ENCODE measurements around the gene TMEM266.
A peak's percentile ranks its signal among the peaks of the same experiment; 100 is the strongest.
"Not testable (repeated sequence)": the region's sequence is repeated elsewhere in the genome, so short reads cannot be mapped to it uniquely, and the experiment has no call there.

TMEM266 gene, protein sequence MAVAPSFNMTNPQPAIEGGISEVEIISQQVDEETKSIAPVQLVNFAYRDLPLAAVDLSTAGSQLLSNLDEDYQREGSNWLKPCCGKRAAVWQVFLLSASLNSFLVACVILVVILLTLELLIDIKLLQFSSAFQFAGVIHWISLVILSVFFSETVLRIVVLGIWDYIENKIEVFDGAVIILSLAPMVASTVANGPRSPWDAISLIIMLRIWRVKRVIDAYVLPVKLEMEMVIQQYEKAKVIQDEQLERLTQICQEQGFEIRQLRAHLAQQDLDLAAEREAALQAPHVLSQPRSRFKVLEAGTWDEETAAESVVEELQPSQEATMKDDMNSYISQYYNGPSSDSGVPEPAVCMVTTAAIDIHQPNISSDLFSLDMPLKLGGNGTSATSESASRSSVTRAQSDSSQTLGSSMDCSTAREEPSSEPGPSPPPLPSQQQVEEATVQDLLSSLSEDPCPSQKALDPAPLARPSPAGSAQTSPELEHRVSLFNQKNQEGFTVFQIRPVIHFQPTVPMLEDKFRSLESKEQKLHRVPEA

DNA sequence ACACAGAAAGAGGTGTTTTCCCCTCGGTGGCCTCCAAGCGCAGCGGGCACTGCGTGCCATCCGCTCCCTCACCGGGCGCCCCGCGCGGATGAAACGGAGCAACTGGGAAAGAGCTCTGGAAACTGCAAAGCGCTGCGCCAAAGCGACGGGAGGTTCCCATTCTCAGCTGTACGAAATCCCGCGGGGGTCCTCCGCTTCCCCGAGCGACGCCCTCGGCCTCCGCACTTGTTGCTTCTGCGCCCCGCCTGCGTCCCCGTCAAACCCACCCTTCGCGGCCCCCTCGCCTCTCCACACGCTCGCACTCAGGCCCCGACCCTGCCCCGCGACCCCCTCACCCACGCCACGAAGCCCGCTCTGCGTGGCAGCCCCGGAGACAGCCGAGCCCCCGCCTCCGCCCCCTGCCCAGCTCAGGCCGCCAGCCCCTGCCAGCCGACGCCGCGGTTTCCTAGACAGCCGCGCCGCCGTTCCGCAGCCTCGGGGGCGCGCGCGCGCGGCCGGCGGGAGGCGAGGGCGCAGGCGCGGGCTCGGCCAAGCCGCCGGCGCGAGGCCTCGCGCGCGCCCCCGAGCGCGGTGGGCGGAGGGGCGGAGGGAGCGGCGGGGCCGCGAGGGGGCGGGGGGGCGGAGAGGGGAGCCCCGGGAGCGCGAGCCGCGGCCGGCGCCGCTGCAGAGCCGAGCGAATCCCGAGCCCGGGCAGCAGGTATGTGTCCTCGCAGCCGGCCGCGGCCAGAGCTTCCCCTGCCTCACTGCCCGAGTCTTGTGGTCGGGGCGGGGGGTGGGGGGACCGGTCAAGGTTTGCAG, at the start of gene TMEM266:
Gene TMEM266, plus strand, starts transcription at position 666 of the 798 bp plus-strand sequence. CDS start 74,279 bp downstream, outside the sequence.
- peak in 1 of 2 donors; percentile 4 for DNase-seq (ENCODE audit: low read depth in 2 of 2)

- DNase-seq (ENCODE audit: low read depth in 2 of 2), result no peak
Measured at GRCh38 chr15:76010613-76011012, 49.2 kb upstream of the TMEM266 start.

- no peak for DNase-seq (ENCODE audit: low read depth in 2 of 2)
Measured at GRCh38 chr15:76011627-76012551, 47.9 kb upstream of the TMEM266 start, which contains the start of gene NRG4. TSS of gene NRG4 (minus strand) at chr15:76012424. CDS start at chr15:76011230, 1,194 bp downstream.

GRCh38 chr15:76013470-76013869, 46.3 kb upstream of the TMEM266 start:
- DNase-seq (ENCODE audit: low read depth in 2 of 2), result not testable (repeated sequence)

- DNase-seq (ENCODE audit: low read depth in 2 of 2), result no peak
Measured at GRCh38 chr15:76024021-76024768, 35.6 kb upstream of the TMEM266 start.

- no peak for DNase-seq (ENCODE audit: low read depth in 2 of 2)
Measured at GRCh38 chr15:76032046-76032445, 27.7 kb upstream of the TMEM266 start.

GRCh38 chr15:76033438-76033837, 26.3 kb upstream of the TMEM266 start:
- DNase-seq (ENCODE audit: low read depth in 2 of 2), result no peak

- no peak for DNase-seq (ENCODE audit: low read depth in 2 of 2)
Measured at GRCh38 chr15:76034111-76034510, 25.7 kb upstream of the TMEM266 start.

DNA sequence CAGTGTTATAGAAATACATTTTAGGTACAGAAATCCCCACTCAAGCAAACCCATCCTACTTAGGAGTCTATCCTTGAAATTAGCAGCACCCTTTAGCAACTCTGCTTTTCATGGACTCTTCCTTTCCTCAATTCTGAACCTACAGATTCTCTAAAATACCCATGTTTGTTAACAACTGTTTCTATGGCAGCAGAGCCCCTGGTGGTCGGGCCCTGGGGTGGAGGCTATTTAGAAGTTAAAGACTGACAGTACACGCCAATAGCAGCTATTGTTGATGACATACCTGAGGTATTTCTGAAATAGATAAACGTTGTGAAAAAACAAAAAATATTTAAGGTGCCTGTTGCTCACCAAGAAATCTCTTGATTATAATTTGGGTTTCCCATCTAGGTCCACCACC, 24.2 kb upstream of the TMEM266 start:
- no peak for DNase-seq (ENCODE audit: low read depth in 2 of 2)

DNA sequence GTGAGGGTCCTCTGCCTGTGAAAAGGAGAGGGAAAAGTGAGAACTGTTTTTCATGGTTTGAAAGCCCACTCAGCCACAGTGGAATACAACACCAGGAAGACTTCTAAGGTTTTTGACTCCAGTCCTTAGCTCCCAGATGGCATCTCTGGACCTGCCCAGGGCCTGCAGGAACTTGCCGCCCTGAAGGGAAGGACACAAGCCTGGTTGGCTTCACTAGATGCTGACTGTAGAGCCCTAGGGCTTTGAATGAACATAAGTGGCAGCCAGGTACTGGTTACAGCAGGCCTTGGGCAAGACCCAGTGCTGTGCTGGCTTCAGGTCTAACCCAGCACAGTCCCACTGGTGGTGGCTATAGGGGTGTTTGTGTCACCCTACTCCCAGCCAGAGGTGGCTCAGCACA, 21.3 kb upstream of the TMEM266 start:
- DNase-seq (ENCODE audit: low read depth in 2 of 2), result no peak

GRCh38 chr15:76054201-76054600, 5.6 kb upstream of the TMEM266 start:
- not testable (repeated sequence) for DNase-seq (ENCODE audit: low read depth in 2 of 2)

DNA sequence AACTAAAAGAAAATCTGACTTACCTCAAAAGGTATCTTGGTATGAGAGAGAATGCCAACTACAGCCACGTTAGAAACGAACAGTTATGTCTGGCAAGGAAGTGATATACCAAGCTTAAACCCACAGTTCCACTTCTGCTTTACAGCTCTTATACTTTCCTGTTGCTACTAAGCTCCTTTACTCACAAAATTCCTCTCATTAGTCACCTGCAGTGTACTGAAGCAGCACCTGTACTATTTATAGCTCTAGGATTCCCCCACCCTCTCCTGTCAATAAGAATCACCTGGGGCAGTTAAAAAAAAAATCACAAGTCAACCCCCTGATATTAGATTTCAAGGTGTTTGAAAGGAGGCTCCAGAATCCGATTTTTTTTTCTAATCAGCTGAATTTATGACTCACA, 2.9 kb upstream of the TMEM266 start:
- no peak for DNase-seq (ENCODE audit: low read depth in 2 of 2)

- DNase-seq (ENCODE audit: low read depth in 2 of 2), result peak; percentile 15 to 28
Measured at GRCh38 chr15:76057332-76058000, 2.3 kb upstream of the TMEM266 start.

GRCh38 chr15:76058714-76059319, 968 bp upstream of the TMEM266 start:
- DNase-seq (ENCODE audit: low read depth in 2 of 2), result peak; percentile 3 to 12

- DNase-seq (ENCODE audit: low read depth in 2 of 2), result peak; percentile 2 to 16
Measured at GRCh38 chr15:76060118-76060989, 569 bp downstream of the TMEM266 start.

DNA sequence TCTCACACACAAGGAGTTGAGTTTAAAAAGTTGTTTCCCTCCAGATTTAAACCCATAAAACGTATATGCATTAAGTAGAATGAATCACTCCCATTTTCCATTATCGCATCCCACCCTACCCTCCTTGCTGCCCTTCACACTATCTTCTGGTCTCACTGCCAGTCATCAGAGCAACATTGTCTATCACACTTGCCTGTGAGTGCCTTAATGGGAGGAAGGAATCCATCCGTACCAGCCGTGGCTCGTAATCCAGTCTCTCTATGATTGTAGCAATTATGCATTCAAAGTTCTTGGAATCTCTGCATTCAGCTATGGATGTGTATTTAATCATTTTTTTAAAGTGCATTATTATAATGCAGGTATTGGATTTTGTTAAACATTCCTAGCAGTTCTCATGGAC, 1.9 kb downstream of the TMEM266 start:
- DNase-seq (ENCODE audit: low read depth in 2 of 2), result no peak

GRCh38 chr15:76062286-76062685, 2.5 kb downstream of the TMEM266 start:
- no peak for DNase-seq (ENCODE audit: low read depth in 2 of 2)

DNA sequence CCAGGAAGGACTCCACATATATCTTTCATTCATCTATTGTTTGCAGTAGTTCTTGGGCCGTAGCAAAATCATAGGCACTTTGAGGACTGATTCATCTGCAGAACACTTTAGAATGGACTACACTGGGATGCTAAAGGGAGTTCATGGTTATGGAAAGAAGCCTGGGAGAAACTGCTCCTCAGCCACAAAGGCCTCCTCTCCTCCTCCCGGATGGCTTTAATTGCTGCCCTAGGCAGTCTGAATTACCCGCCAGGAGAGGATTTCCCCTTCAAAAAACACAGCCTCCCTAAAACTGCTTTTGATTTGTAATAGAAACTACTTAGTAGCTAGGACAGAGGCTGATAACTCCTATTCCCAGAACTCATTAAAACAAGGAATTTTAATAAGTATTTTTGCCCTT, 4.6 kb downstream of the TMEM266 start:
- DNase-seq (ENCODE audit: low read depth in 2 of 2), result no peak

DNA sequence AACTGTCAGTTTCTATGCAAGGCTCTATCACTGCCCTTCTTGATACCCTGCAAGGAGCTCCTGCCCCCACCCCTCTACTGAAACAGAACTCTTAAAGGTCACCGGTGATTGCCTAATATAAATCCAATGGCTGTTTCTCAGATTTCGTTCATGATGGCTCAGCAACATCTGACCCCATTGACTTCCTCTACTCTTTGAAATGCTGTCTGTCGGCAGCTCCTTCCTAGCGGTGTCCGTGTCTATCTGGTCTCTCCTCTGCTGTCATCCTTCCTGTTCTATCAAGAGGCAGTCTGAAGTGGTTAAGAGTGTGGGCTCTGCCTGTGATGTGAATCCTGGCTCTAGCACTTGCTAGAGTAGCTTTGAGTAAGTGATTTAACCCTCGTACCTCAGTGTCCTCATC, 5.5 kb downstream of the TMEM266 start:
- DNase-seq (ENCODE audit: low read depth in 2 of 2), result no peak

Measured in stimulated activated CD4-positive, alpha-beta T cell treated with anti-CD3 and anti-CD28 coated beads, Interleukin-4, amount 100 ng/mL, for 48 hours (primary cell).